Coronary artery (tissue), 2 donors: ENCODE results near the gene UBE3C.
A peak's percentile ranks its signal among the peaks of the same experiment; 100 is the strongest.
"Not testable (repeated sequence)": the region's sequence is repeated elsewhere in the genome, so short reads cannot be mapped to it uniquely, and the experiment has no call there.

Experiments
- DNase-seq: peaks from one replicate; pipeline ENCODE4 v3.0.0-alpha.2; 2017; ENCODE audit warnings: low spot score
- H3K27ac ChIP-seq, 2 donors: fragments of 200-600 bp; sonication (generic); one replicate each; pipeline ENCODE4 v1.5.1; 2016 to 2019
- H3K4me3 ChIP-seq: fragments of 200-600 bp; sonication (generic); 2 replicates; pipeline ENCODE4 v1.5.1; 2016; ENCODE audit warnings: mild to moderate bottlenecking, moderate library complexity
- CTCF ChIP-seq: fragments of 200-600 bp; sonication (generic); IDR thresholded peaks from one replicate; pipeline ENCODE4 v1.5.1; 2019; ENCODE audit warnings: antibody characterized with exemption

Gene UBE3C

GRCh38 chr7:157138424-157139110 lies at the start of gene UBE3C:
TSS of gene UBE3C (plus strand) at chr7:157138926. CDS start at chr7:157139273, 347 bp downstream.
- H3K27ac ChIP-seq, result peak within 1 kb of the TSS; percentile 88 to 99
- DNase-seq, result peak; percentile 88
- TF ChIP-seq CTCF, result no peak

GRCh38 chr7:157089100-157089610 lies 49.6 kb upstream of the UBE3C start:
- Histone ChIP-seq H3K4me3 (no peak overlapping the region), H3K27ac (no peak overlapping the region)
- no peak for DNase-seq
- no peak for TF ChIP-seq CTCF

More at GRCh38 chr7:157138424-157139110, at the start of gene UBE3C:
- peak within 1 kb of the TSS; percentile 85 for H3K4me3 ChIP-seq

- TF ChIP-seq CTCF, result no peak
- Histone ChIP-seq H3K4me3 (no peak overlapping the region), H3K27ac (no peak overlapping the region)
- no peak for DNase-seq
These were observed 48.1 kb upstream of the UBE3C start for GRCh38 chr7:157090485-157091165.

- Histone ChIP-seq H3K27ac (no peak overlapping the region), H3K4me3 (no peak overlapping the region)
- TF ChIP-seq CTCF, result no peak
- no peak for DNase-seq
These were observed 42.3 kb upstream of the UBE3C start for GRCh38 chr7:157096286-157097055.

- no peak for DNase-seq
- H3K27ac ChIP-seq, result no peak overlapping the region
- no peak overlapping the region for H3K4me3 ChIP-seq
- TF ChIP-seq CTCF, result no peak
These were observed 41.7 kb upstream of the UBE3C start for GRCh38 chr7:157097056-157097329.

- H3K27ac ChIP-seq, result no peak overlapping the region
- TF ChIP-seq CTCF, result no peak
- no peak for DNase-seq
These were observed 41.2 kb upstream of the UBE3C start for GRCh38 chr7:157097569-157097968.

GRCh38 chr7:157100005-157100404 lies 38.7 kb upstream of the UBE3C start:
- H3K27ac ChIP-seq, DNase-seq, H3K4me3 ChIP-seq: not testable (repeated sequence)

More at GRCh38 chr7:157097569-157097968, 41.2 kb upstream of the UBE3C start:
- H3K4me3 ChIP-seq, result no peak overlapping the region

GRCh38 chr7:157103641-157104040 lies 35.1 kb upstream of the UBE3C start:
- H3K4me3 ChIP-seq, H3K27ac ChIP-seq, DNase-seq: not testable (repeated sequence)
